WI38 (cell line): ENCODE measurements around the gene MOB2.

Source experiments
- H3K4me3 ChIP-seq: 2 replicates; pipeline ENCODE4 v1.5.1; 2011; ENCODE audit warnings: low read depth, mild to moderate bottlenecking, control low read depth, low read length
- TF ChIP-seq, protein P1 (sequence below): IDR thresholded peaks from 2 replicates; pipeline ENCODE4 v1.5.1; 2012; ENCODE audit warnings: low read depth, mild to moderate bottlenecking, control low read depth, low read length

MOB2 gene

DNA sequence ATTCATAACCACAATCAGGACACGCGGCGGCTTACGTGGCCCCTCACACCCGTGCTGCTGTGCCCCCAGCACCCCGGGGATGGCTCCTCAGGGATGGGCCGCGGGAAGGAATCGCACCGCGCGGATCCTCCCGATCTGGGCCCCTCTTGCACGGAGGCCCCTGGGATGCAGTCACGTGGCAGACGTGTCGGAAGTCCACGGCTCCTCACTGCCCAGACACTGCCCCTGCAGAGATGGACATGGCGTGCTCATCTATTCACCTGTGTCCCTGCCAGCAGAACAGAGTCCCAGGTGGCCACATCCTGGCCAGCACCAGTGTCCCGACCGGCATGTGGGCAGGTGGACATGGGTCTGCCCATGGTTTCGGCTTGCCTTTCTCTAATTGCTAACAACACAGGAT lies 12.8 kb downstream of the MOB2 start:
- TF ChIP-seq, protein P1, sequence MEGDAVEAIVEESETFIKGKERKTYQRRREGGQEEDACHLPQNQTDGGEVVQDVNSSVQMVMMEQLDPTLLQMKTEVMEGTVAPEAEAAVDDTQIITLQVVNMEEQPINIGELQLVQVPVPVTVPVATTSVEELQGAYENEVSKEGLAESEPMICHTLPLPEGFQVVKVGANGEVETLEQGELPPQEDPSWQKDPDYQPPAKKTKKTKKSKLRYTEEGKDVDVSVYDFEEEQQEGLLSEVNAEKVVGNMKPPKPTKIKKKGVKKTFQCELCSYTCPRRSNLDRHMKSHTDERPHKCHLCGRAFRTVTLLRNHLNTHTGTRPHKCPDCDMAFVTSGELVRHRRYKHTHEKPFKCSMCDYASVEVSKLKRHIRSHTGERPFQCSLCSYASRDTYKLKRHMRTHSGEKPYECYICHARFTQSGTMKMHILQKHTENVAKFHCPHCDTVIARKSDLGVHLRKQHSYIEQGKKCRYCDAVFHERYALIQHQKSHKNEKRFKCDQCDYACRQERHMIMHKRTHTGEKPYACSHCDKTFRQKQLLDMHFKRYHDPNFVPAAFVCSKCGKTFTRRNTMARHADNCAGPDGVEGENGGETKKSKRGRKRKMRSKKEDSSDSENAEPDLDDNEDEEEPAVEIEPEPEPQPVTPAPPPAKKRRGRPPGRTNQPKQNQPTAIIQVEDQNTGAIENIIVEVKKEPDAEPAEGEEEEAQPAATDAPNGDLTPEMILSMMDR, result no peak
- no peak overlapping the region for H3K4me3 ChIP-seq

DNA sequence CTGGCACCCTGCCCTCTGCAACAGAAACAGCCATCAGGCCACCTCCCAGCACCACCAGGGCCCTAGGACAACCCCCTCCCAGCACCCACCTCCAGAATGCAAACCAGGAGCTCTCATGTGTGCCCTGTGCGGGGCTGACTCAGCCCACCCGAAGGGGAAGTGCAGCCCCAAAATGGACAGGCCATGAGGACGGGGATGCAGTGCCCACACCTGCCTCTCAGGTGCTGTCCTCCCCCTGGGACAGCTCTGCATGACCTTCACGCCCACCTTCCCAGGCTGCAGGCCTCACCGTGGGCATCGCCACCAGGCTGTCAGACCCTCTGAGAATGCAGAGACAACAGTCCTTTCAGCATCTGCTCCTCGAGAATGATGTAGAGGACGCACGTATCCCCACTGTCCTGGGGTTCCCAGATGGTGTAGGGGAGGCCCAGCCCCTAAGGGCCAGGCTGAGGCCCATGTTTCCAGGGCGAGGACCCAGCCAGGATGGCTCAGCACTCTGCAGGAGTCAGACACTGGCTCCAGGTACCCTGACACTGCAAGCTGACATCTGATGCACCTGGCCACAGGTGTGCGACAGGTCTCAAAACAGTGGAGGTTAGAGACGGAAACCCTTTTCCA lies 13.5 kb downstream of the MOB2 start:
- TF ChIP-seq, protein P1, result no peak
- H3K4me3 ChIP-seq, result no peak overlapping the region

DNA sequence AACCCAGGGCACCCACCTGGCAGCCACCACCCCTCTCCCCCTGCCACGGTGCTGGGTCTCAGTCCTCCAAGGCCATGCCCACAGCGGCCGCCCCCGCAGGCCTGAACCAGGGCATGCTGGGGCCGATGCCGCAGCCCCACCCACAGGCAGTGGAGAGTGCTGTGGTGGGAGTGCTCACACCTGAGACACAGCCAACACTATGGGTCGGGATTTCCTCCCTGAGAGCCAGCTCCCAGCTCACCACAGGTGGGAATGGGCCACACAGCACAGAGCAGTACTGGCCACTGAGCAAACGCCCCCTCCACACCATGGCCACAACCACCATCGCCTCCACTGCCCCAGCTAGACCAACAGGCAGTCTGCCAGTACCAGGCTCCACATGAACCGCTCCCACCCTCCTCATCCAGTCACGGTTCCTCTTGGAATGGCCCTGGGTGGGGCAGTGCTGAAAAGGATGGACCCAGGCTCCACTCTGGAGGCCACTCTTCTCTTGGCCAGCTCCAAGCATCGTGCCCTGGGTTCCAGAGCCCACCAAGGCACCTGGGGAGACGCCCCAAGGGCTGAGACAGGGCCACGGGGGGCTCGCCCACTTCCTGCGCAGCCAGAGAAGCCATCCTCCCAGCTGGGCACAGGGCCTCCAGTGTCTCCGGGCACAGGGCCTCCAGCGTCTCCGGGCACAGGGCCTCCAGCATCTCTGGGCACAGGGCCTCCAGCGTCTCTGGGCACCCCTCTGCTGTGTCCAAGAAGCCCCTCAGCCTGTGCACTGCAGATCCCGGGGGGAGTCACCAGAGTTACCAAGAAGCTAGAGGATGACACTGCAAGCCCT lies 14.2 kb downstream of the MOB2 start:
- TF ChIP-seq, protein P1, result no peak
- H3K4me3 ChIP-seq, result no peak overlapping the region

DNA sequence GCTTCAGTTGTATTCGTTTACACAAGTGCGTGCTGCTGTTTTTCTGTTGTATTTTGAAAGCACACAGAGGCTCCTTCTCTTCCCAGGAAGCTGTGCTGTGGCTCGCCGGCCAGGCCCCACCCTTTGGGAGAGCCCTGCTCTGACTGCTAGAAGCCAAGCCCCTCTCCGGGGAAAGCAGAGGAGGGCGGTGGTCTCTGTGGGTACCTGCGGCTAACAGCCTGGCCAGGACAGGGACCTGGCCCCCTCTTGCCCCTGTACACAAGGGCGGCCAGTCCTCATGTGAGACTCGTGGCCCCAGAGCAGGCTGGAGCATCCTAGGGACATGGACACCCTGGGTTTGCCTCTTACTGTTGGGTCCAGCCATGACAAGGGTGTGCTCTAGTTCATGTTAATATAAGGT lies 14.8 kb downstream of the MOB2 start:
- H3K4me3 ChIP-seq, result no peak overlapping the region
- TF ChIP-seq, protein P1, result no peak

DNA sequence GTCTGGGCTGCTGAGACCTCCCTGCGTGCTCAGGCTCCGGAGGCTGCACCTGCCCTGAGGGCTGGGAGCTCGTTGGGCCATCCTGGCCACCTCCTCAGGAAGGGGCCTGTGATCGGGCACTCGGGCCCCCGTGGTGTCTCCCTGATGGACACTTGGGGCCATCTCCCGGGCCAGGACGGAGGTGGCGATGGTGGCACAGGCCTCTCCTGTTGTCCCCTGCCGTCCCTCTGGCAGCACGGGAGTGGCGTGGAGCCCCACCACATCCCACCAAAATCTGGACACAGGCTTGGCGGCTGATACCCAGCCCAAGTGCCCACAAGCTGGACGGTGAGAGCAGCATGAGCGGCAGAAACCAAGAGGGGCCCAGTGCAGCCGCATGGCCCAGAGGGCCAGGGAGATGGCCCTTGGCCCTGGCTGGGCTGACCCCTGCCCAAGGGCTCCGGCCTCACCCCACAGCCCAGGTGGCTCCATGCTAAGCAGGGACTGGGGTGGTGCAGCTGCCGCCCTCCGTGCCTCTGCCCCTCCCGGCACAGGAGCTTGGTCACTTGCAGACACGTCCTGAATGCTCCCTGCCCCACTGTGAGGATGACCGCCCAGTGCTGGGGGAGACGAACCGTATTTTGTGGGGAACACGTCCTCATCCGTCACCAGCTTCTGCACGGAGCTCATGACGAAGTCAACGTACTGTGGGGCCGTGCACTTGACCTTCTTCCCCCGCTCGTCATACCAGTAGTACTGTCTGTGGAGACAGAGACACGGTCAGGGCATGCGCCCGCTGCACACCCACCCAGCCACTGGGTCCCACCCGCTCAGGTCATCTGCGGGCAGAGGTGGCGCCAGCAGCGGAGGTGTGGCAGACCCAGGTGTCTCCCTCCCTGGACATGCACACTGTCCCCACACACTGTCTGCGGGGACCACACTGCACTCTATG lies 15.6 kb downstream of the MOB2 start:
- no peak overlapping the region for H3K4me3 ChIP-seq
- TF ChIP-seq, protein P1, result no peak

DNA sequence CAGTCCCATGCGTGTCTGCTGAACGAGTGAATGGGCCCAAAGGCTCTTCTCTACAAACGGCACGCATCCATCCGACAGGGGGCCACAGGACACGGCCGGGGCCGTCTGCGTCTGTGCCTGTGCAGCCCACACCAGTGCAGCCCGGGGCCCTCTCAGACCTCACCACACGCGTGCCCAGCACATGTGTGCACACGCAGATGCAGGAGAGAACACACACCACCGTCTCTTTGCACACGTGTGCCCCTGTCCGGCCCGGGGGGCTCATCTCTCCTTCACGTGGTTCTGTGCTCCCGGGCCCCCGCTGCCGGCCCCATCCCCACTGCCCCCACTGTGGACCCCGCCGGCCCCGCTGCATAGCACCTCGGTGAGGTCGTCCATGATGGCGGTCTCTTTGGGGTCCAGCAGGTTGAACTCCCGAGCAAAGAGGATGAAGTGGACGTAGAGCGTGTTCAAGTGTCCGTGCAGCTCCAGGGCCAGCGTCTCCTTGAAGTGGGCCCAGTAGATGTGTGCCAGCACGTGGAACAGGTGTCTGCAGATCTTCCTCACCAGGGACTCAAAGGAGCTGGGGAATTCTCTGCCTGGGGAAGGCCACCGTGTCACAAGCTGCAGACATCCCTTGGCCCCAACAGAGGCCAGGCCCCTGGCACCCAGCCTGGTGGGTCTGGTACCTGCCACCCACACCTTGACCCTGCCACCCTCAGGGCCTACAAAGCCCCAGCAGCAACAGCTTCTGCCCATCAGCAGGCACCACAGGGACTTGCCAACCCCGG lies 16.5 kb downstream of the MOB2 start:
- TF ChIP-seq, protein P1, result no peak
- H3K4me3 ChIP-seq, result no peak overlapping the region
